ENCODE data around the gene SEMA7A.
"Not testable (repeated sequence)": the region's sequence is repeated elsewhere in the genome, so short reads cannot be mapped to it uniquely, and the experiment has no call there.

SEMA7A gene

DNA sequence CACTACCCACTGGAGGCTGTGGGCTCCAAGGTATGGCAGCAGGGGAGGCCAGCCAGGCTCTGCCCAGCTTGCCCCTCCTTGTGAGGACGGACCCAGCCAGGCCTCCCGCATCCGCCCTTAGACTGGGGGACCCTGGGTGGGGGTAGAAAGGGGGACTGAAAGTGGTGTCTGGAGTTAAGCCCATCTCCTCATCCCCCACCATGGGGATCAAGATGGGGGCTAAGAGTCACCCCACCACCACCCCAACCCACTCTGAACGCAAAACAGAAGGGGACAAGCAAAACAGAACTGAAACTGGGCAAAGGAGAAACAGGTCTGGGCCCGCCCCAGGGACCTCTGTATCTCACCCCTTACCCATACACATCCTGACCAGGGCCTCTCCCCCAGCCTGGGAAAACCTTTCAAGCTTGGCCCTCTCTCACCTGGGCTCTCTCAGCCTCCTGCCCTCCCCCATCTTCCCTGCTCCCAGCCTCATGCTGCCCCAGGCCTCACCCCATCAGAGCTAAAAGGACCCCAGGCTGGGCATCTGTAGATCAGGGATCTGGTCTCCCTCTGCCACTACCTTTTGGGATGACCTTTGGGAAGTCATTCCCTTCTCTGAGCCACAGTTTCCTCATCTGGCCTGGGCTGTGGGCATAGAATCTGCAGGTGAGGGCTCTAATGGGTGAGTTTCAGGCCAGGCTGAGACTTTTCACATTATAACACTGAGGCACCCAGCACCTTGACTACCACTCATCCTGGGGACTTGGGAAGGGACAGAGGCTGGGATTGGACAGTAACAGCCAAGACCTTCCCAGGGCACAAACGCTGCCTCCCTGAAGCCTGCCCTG is 36.3 kb downstream of the SEMA7A start:
- no peak for DNase-seq

DNA sequence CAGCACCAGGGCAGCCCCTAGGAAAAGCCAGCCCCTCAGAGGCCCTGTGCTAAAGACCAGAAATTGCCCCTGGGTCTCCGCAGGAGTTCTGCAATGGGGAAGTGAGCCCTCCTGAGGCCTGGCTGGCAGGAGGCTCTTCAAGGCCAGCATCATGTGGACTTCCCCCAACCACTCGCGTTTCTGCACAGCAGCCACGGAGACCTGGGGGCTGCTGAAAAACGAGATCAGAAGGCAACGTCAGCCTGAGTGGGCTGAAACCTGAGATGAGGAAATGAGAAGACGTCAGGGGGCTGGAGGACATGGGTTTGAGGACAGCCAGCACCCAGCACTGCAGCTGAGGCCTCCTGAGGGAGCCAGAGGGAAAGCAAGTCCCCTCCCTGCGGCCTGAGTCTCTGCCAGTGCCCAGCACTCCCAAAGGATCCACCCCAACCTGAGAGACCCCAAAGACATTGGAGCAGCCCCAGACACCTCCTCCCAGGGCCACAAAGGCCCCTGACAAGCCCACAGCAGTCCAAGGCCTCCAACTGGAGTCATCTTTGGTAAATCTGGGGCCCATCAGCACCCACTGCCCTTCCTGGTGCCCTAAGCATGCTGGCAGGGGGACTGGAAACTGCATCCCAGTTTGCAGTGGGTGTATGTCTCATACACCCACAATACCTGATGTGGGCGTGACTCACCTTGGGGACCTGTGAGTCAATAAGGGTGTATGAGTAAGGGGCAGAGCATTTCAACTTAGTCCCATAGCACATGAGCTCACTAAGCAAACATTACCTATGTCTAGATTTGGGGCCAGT is 37.1 kb downstream of the SEMA7A start:
- DNase-seq: peak; percentile 49 to 85

DNA sequence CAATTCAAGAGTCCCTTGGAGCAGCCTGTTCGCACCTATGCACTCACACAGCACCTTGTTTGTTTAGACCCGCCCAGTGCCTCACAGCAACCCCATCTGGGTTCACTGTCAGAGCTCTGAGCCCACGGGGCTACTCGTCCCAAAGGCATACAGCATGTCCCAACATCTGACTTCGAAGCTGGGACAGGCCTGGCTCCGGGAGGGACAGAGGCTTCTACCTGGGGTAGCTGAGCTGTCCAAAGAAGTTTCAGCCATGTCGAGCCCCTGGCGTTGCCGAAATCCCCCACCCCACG is 37.7 kb downstream of the SEMA7A start:
- no peak for DNase-seq

DNA sequence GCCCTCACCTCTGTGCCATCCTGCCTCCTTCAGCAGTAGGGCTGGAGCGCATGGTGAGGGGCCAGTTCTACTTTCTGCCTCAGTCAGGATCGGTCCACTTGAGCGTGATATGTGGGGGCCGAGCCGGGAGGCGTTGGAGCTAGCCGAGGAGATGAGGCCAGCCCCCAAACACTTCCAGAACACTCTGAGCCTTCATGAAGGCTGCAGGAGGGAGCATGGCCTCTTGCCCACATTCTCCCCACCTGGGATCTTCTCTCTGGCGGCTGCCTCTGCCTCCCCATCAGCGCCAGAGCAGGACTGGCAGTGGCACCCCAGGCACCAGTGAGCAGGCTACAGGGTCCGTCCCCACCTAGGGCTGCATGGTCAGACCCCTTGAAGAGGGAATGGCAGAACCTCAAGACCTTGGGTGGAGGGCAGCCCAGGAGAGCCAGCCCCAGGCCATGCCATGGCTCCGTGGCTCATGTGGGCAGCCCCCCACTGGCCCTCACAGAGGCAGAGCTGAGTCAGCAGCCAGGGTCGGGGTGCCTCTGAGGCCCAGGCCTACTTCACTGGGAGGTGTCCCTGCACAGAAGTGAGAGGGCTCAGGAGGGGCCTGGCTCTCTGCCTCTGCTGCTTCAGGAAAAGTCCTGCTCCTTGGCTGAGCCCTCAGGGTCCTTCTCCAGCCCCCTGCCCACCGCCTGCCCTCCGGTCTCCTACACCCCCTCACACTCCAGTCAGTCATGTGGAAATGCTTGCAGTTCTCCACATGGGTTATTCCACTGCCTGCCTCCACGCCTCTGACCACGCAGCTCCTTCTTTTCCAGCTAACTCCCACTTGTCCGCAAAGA is 38.2 kb downstream of the SEMA7A start:
- DNase-seq: no peak

DNA sequence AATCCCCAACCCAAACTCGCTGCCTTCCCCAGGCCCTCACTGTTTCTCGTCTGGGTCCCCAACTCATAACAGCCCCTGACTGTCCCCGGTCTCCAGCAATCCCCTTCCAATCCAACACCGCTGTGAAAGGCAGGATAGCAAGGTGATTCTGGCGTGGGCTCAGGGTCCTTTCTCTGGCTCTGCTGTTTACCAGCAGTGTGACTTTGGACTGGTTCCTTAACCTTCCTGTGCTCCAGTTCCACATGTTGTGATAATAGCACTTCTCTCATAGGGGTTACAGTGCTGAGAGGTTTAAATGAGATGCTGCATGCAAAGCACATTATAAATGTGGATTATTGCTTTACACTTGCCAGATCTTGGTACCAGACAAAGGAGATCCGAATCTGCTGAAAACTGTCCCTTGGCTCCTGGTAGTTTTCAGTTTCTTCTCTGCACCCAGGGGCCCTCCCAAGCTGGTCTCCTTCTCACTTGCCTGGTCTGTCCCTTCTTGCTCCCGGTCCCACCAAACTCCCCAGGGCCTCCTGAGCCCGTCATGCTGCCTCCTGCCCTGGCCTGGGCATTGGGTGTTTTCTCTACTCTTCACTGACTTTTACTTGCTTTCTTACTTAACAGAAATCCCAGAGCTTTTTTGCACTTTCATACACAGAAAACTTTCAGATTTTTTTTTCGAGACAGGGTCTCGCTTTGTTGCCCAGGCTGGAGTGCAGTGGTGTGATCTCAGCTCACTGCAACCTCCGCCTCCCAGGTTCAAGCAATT is 39.5 kb downstream of the SEMA7A start:
- DNase-seq: no peak

DNA sequence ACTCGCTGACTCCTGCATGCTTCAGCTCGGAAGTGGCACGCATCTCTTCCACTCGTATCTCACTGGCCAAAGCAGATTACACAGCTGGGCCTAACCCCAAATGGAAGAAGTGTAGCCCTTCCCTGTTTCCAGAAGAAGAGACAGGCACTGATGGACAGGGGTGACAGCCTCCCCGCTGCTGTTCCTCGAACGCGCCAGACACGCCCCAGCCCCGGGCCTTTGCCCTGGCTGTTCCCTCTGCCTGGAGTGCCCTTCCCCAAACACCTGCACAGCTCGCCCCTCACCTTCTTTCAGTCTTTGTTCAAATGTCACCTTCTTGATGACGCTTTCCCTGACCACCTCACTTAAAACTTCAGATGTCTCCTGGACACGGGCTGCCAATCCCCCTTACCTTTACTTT is 40.3 kb downstream of the SEMA7A start:
- DNase-seq: no peak

DNA sequence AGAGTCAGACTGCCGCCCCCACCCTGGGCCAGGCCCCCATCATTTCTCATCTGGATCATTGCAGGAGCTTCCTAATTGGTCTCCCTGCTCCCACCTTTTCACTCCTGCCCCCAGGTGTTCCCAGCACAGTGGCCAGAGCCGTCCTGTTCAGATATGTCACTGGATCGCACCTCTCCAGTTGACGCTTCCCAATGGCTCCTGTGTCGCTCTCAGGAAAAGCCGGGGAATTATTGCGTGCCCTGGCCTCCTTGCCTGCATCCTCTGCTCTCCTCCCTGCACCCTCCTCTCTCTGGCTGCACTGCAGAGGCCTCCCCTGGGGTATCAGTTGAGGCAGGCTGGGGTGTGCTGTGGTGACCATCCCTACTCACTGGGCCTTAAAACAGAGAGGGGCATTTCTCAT is 40.9 kb downstream of the SEMA7A start:
- DNase-seq: no peak

DNA sequence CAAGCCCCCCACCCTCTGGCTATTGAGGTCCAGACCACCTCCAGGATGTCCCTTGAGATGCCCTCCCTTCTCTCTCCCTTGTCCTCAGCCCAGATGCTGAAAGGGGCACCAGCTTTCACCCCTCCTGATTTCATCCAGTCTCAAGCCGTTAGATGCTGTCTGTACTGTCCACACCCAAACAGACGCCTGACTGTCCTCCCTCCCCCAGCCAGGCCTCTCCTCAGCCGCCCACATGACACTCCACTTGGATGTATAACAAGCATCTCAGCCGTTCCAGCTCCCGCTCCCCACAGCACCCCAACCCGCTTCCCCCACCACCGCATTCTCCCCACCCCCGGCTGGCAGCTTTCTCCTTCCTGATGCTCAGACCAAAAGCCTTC is 41.3 kb downstream of the SEMA7A start:
- no peak for DNase-seq

DNA sequence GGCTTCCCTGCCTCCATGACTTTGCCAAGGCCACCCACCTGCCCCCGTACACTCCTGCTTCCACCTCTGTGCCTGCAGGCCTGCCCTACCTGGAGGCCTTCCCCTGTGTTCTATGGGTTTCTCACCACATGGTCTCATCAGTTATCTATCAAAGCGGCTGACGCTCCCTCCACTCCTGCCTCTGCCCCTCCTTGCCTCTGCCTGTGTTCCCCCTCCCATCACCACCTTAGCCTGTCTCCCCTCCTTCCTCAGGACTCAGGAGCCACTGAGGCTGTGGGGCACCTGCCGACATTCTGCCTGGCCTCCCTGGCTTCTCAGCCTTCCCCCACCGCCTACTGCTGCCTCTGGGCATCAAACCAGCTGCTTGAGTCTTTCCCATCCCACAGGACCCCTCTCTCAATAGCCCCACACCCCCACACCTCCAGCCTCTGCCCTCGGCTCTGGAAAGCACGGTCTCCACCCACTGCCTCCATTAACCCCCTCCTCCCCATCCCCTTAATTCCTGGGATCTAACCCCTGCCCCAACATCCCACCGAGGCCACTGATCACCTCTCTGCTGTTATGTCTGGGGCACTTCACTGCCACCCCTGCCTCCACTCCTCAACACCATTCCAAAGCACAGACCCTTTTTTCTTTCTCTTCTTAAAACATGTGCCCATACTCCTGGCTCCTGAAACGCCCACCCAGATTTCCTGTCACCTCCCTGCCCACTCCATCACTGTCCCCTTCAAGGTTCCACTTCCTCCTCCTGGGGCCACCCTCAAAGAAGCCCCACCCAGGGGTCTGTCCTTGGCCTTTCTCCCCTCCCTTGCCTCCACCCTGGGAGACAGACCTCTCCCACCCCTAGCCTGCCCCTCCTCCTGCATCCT is 41.9 kb downstream of the SEMA7A start:
- DNase-seq: no peak

DNA sequence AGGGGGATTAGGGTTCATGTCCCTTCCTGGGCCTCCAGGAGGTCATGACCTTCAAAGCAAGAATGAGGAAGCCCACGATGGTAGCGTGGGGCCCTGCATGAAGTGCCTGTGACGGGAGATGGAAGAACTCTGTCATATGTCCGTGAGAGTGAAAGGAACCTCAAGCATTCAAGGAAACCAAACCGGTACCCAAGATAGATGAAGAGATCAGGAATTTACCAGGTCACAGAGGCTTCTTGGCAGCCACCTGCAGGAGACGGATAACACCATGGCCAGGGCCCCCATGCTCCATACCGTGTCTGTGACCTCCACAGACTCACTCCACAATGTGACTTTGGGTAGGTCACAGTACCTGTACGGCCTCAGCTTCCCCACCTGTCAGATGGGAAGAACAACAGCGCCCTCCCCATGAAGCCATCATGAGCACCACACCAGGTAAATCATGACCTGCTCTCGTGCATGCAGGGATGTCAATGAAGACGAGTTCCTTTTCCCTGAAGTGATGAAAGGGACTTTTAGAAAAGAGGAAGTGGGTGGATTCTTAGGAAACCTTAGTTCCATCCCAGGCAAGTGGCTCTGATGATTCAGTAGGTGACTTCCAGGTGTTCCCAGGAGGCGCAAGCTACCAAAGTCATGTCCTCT is 43.0 kb downstream of the SEMA7A start:
- peak; percentile 35 to 47 for DNase-seq

DNA sequence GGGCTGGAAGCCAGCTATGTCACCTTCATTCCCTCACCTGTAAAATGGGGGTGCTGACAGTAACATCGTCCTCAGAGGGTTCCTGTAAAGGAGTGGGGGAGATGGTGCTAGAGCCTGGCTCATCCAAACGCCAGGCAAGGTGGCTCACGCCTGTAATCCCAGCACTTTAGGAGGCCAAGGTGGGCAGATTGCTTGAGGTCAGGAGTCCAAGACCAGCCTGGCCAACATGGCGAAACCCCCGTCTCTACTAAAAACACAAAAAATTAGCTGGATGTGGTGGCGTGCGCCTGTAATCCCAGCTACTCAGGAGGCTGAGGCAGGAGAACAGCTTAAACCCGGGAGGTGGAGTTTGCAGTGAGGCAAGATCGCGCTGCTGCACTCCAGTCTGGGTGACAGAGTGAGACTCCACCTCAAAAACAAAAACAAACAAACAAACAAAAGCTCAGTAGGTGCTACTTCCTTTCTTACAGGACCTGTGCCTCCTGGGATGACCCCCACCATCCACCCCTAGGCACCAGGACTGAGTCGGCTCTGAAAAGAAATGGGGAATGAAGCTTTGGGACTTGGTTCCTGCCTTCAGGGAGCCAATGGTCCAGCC is 43.6 kb downstream of the SEMA7A start:
- DNase-seq: not testable (repeated sequence)

DNA sequence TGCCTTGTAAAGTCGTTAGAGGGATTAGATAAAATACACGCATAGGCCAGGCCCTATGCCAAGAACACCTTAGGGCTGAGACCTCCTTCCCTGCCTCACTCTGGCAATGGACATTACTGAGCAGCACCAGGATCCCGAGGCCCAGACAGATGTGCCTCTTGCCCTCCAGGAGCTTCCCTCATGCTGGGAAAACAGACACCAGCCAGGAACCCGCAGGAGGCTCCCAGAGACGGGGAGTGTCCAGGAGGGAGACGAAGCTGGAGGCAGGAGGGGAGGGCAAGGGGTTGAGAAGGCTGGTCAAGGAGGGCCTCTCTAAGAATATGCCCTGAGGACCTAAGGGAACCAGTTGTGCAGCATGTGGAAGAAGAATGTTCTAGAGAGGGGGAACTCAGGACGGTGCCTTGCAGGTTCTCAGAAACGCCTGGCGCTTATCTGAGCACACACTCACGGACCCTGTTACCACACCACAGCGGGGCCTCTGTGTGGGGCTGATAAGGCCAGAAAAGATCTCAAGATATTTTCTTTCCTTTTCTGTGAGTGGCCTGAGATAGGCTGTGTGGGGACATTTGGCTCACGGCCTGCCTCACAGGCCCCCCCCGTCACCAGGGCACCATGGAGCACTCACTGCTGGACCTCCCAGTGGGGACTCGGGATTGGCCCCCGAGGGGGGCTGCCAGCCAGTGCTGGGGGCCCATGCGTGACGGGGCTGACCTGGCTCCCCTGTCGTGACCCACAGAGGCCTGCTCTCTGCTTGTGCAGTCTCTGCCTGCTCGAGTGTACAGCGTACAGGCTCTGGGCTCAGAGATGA is 44.3 kb downstream of the SEMA7A start:
- DNase-seq: no peak

DNA sequence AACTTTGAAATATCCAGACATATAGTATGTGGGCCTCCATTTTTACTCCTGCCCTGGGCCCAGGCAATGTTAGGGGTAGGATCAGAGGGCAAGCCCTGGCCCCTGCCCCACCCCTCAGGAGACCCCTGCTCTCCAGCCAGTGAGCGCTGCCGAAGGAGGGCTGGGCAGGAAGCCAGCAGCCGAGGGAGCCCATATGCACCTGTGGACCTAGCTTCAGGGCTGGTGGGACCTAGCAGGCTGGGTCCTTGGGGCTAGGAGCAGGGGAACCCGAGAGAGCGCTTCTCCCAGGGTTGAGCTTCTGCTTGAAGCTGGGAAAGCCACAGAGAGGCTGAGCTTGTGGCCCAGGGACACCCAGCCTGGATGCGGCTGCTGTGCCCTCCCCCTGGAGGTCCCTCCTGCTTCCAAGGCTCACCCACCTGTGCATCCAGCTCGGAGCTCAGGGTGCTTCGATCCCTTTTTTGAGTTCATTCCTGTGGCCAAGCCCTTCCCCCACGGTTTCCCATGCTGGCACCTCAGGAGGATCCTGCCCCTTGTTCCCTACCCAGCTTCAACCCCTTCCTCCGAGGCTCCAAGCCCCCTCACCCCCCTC is 45.3 kb downstream of the SEMA7A start:
- DNase-seq: no peak

DNA sequence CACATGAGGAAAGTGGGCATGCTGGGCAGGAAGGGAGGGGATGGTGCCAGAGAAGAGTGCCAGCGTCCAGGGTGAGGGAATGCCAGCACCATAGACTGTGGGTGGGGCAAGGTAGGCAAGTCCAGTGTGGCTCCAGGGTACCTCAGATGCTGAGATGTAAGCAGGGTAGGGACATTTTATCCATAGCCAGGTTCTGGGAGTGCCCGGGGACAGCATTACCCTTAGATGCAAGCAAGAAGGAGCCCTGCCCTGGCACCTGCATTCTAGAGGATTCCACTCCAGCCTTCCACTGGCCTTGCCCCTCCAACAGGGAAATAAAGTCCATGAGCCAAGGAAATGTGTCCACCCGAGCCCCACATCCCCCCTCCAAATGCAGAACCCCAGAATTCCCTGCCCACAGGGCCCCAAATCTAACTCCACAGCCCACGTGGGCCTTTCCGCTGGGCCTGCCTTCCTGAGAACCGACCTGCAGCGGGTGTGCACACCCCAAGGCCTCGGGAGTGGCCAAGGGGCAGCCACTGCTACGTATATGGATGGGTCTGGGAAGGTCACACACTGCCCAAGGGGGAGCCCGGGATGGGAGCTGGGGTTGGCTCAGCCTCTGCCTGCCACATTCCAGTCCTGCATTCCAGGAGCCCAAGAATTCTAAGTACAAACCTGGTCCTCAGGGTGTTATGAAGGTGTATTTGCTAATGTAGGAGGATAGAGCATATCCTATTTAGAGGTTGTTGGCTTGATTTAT is 46.0 kb downstream of the SEMA7A start:
- no peak for DNase-seq

DNA sequence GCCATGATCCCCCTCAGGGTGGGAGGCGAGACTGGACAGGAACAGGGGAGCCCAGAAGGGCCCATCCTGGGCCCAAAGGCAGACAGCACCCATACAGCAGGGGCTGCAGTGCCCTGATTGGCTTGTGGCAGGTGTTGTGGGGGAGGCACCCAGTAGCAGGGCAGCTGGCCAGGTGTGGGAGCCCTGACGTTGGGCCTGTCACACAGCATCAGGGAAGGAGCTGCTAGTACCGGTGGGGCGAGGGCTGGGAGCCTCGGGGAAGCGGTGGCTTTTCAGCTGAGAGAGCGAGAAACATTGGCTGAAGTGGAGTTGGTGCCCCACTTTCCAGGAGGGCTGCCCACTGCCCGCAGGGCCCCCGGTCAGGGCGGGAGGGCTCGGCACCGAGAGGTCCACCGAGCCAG is 46.6 kb downstream of the SEMA7A start:
- DNase-seq: no peak

DNA sequence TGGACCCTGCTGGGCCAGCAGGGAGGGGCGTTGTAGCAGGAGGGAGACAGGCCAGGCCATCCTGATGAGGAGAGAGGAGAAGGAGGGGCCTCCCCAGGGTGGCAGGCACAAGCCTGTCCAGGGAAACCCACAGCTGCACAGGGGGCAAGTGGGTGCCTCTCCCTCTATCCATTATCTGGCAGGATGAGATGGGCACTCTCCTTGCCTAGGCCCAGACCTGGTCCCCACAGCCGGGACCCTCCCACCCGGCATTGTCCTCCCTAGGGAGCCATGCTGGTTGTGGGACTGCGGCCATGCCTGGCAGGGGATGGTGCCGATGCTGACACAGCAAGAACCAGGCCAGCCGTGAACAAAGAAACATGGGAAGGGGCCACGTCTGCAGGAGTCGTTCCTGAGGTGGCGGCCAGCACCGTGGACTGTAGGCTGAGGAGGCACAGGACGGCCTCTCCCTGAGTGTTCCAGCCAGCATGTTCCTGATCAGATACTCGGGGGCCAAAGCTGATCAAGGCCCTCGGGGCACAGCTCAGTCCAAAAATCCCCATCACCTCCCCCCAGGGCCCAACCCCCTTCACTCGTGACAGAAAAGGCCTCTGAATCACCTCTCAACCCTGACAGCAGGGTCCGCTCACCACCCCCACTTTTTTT is 47.1 kb downstream of the SEMA7A start:
- no peak for DNase-seq

DNA sequence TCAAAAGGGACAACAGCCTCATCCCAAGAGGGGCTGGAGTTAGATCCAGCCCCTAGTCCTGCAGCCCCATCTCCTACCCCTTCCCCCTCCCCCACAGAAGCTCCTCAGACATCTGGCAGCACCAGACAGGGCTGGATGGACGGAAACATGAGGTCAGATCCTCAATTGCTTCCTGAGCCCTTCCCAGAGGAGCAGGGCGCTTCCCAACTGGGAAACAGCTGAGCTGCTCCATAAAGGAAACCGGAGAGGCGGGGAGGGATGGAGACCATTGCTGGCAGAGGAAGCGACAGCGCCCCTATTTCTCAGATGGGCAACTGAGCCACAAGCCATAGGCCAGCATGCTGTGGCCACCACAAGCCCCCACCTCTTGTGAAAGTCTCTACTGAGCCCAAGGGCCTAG is 48.0 kb downstream of the SEMA7A start:
- DNase-seq: no peak

Measured in inflammatory macrophage treated with lipopolysaccharide for 1 hour (primary cell).